ENCODE results near the gene TMCC3. TPM values are rescaled to one million over a fixed set of nuclear protein-coding genes. Genes with fewer than 3 reads are reported as not detected.

Gene TMCC3
- total RNA-seq, 2 donors from 2014 or later, result 2.5 to 4.2 TPM

GRCh38 chr12:94560431-94561221 is 89.7 kb downstream of the TMCC3 start:
- peaks cover 5% of the 10 kb centered on the region for H3K4me1 ChIP-seq (ENCODE audit: control insufficient read depth, insufficient read depth, low read length)
- no peaks in the 10 kb centered on the region for H3K27me3 ChIP-seq (ENCODE audit: control insufficient read depth, insufficient read depth, low read length, poor library complexity, severe bottlenecking)
- Mint-ChIP-seq H3K9me3 (no peaks in the 10 kb centered on the region), H3K27ac (no peak overlapping the region), H3K36me3 (ENCODE audit: low read depth) (no peaks in the 10 kb centered on the region), H3K27me3 (ENCODE audit: insufficient read depth) (peaks cover 23% of the 10 kb centered on the region), H3K4me3 (peak overlapping the region; percentile 16), H3K4me1 (peaks cover 5% of the 10 kb centered on the region)
- no peak overlapping the region for H3K4me3 ChIP-seq (ENCODE audit: low read length)
- TF ChIP-seq CTCF (conservative IDR thresholded peaks at IDR 0.05), result no peak
- no peaks in the 10 kb centered on the region for H3K9me3 ChIP-seq (ENCODE audit: control insufficient read depth, low read length)
- H3K36me3 ChIP-seq (ENCODE audit: control insufficient read depth, insufficient read depth, low read length), result no peaks in the 10 kb centered on the region
- no peak overlapping the region for H3K9ac ChIP-seq (ENCODE audit: extremely low read depth, low read length, poor library complexity, severe bottlenecking)
- no peak overlapping the region for H3K27ac ChIP-seq (ENCODE audit: low read depth, low read length)
- WGBS, 2 experiments (ENCODE audit: insufficient coverage in 1 of 2, insufficient read length in 1 of 2), result 27 to 42% methylated on average over 12 to 17 of the region's 17 CpGs
- peak; percentile 93 for DNase-seq

- TF ChIP-seq CTCF (conservative IDR thresholded peaks at IDR 0.05), result no peak
- Histone ChIP-seq H3K27me3 (ENCODE audit: control insufficient read depth, insufficient read depth, low read length, poor library complexity, severe bottlenecking) (no peaks in the 10 kb centered on the region), H3K36me3 (ENCODE audit: control insufficient read depth, insufficient read depth, low read length) (no peaks in the 10 kb centered on the region), H3K9me3 (ENCODE audit: control insufficient read depth, low read length) (no peaks in the 10 kb centered on the region), H3K4me3 (ENCODE audit: low read length) (no peak overlapping the region), H3K9ac (ENCODE audit: extremely low read depth, low read length, poor library complexity, severe bottlenecking) (no peak overlapping the region), H3K27ac (ENCODE audit: low read depth, low read length) (no peak overlapping the region), H3K4me1 (ENCODE audit: control insufficient read depth, insufficient read depth, low read length) (peaks cover 5% of the 10 kb centered on the region)
- Mint-ChIP-seq H3K36me3 (ENCODE audit: low read depth) (no peaks in the 10 kb centered on the region), H3K27me3 (ENCODE audit: insufficient read depth) (peaks cover 23% of the 10 kb centered on the region), H3K4me1 (peaks cover 5% of the 10 kb centered on the region), H3K9me3 (no peaks in the 10 kb centered on the region), H3K4me3 (no peak overlapping the region), H3K27ac (no peak overlapping the region)
- WGBS, 2 experiments (ENCODE audit: insufficient coverage in 1 of 2, insufficient read length in 1 of 2), result 94 to 100% methylated on average over 1 to 2 of the region's 2 CpGs
- DNase-seq, result no peak
Observed at GRCh38 chr12:94558612-94559011, 91.7 kb downstream of the TMCC3 start.

GRCh38 chr12:94557746-94558295 is 92.5 kb downstream of the TMCC3 start:
- no peaks in the 10 kb centered on the region for H3K9me3 Mint-ChIP-seq
- peaks cover 23% of the 10 kb centered on the region for H3K27me3 Mint-ChIP-seq (ENCODE audit: insufficient read depth)
- H3K4me3 ChIP-seq (ENCODE audit: low read length), result no peak overlapping the region
- no peak for DNase-seq
- peaks cover 5% of the 10 kb centered on the region for H3K4me1 Mint-ChIP-seq
- H3K27me3 ChIP-seq (ENCODE audit: control insufficient read depth, insufficient read depth, low read length, poor library complexity, severe bottlenecking), result no peaks in the 10 kb centered on the region
- no peaks in the 10 kb centered on the region for H3K36me3 ChIP-seq (ENCODE audit: control insufficient read depth, insufficient read depth, low read length)
- H3K9me3 ChIP-seq (ENCODE audit: control insufficient read depth, low read length), result no peaks in the 10 kb centered on the region
- H3K4me1 ChIP-seq (ENCODE audit: control insufficient read depth, insufficient read depth, low read length), result peaks cover 5% of the 10 kb centered on the region
- 100% methylated on average over 1 of the region's 1 CpG for WGBS, 2 experiments (ENCODE audit: insufficient coverage in 1 of 2, insufficient read length in 1 of 2)
- TF ChIP-seq CTCF (conservative IDR thresholded peaks at IDR 0.05), result no peak
- H3K9ac ChIP-seq (ENCODE audit: extremely low read depth, low read length, poor library complexity, severe bottlenecking), result no peak overlapping the region
- H3K4me3 Mint-ChIP-seq, result no peak overlapping the region
- H3K27ac ChIP-seq (ENCODE audit: low read depth, low read length), result no peak overlapping the region
- no peak overlapping the region for H3K27ac Mint-ChIP-seq
- no peaks in the 10 kb centered on the region for H3K36me3 Mint-ChIP-seq (ENCODE audit: low read depth)

Data from endodermal cell (in vitro differentiated cells).